Measurements from ENCODE around the gene NUMB.
"Not testable (repeated sequence)": the region's sequence is repeated elsewhere in the genome, so short reads cannot be mapped to it uniquely, and the experiment has no call there.

The NUMB gene

GRCh38 chr14:73418227-73418626 lies 40.1 kb downstream of the NUMB start:
- Mint-ChIP-seq H3K4me1 (ENCODE audit: low read depth) (peaks cover 7% of the 10 kb centered on the region), H3K36me3 (ENCODE audit: low read depth) (peaks cover 10% of the 10 kb centered on the region), H3K4me3 (no peak overlapping the region), H3K27me3 (ENCODE audit: low read depth) (no peaks in the 10 kb centered on the region), H3K9me3 (no peaks in the 10 kb centered on the region), H3K27ac (no peak overlapping the region)

- peaks cover 14% of the 10 kb centered on the region for H3K36me3 Mint-ChIP-seq (ENCODE audit: low read depth)
- not testable (repeated sequence) for H3K4me1 Mint-ChIP-seq (ENCODE audit: low read depth); H3K9me3 Mint-ChIP-seq; H3K4me3 Mint-ChIP-seq; H3K27ac Mint-ChIP-seq; H3K27me3 Mint-ChIP-seq (ENCODE audit: low read depth)
Measured at GRCh38 chr14:73406248-73406647, 52.1 kb downstream of the NUMB start.

GRCh38 chr14:73403181-73403752 lies 55.1 kb downstream of the NUMB start:
- Mint-ChIP-seq H3K4me1 (ENCODE audit: low read depth) (no peaks in the 10 kb centered on the region), H3K9me3 (no peaks in the 10 kb centered on the region), H3K27me3 (ENCODE audit: low read depth) (no peaks in the 10 kb centered on the region), H3K4me3 (no peak overlapping the region), H3K27ac (no peak overlapping the region), H3K36me3 (ENCODE audit: low read depth) (peaks cover 6% of the 10 kb centered on the region)

- H3K27ac Mint-ChIP-seq: no peak overlapping the region
- H3K4me1 Mint-ChIP-seq (ENCODE audit: low read depth): no peaks in the 10 kb centered on the region
- no peaks in the 10 kb centered on the region for H3K9me3 Mint-ChIP-seq
- no peaks in the 10 kb centered on the region for H3K27me3 Mint-ChIP-seq (ENCODE audit: low read depth)
- H3K4me3 Mint-ChIP-seq: no peak overlapping the region
- H3K36me3 Mint-ChIP-seq (ENCODE audit: low read depth): peaks cover 7% of the 10 kb centered on the region
Measured at GRCh38 chr14:73402579-73402978, 55.8 kb downstream of the NUMB start.

- no peak overlapping the region for H3K4me3 Mint-ChIP-seq
- peaks cover 7% of the 10 kb centered on the region for H3K4me1 Mint-ChIP-seq (ENCODE audit: low read depth)
- no peaks in the 10 kb centered on the region for H3K27me3 Mint-ChIP-seq (ENCODE audit: low read depth)
- peaks cover 1% of the 10 kb centered on the region for H3K36me3 Mint-ChIP-seq (ENCODE audit: low read depth)
- H3K27ac Mint-ChIP-seq: no peak overlapping the region
- H3K9me3 Mint-ChIP-seq: no peaks in the 10 kb centered on the region
Measured at GRCh38 chr14:73397810-73398209, 60.5 kb downstream of the NUMB start.

- Mint-ChIP-seq H3K27ac (no peak overlapping the region), H3K4me3 (no peak overlapping the region)
Measured at GRCh38 chr14:73394317-73394716, 64.0 kb downstream of the NUMB start.

GRCh38 chr14:73393375-73393774 lies 65.0 kb downstream of the NUMB start:
- peaks cover 13% of the 10 kb centered on the region for H3K4me1 Mint-ChIP-seq (ENCODE audit: low read depth)
- no peaks in the 10 kb centered on the region for H3K9me3 Mint-ChIP-seq
- H3K4me3 Mint-ChIP-seq: no peak overlapping the region
- H3K27me3 Mint-ChIP-seq (ENCODE audit: low read depth): no peaks in the 10 kb centered on the region
- H3K36me3 Mint-ChIP-seq (ENCODE audit: low read depth): peaks cover 1% of the 10 kb centered on the region
- no peak overlapping the region for H3K27ac Mint-ChIP-seq

More at GRCh38 chr14:73394317-73394716, 64.0 kb downstream of the NUMB start:
- no peaks in the 10 kb centered on the region for H3K27me3 Mint-ChIP-seq (ENCODE audit: low read depth)
- peaks cover 13% of the 10 kb centered on the region for H3K4me1 Mint-ChIP-seq (ENCODE audit: low read depth)
- no peaks in the 10 kb centered on the region for H3K9me3 Mint-ChIP-seq
- H3K36me3 Mint-ChIP-seq (ENCODE audit: low read depth): peaks cover 1% of the 10 kb centered on the region

GRCh38 chr14:73392329-73393257 lies 65.8 kb downstream of the NUMB start:
- H3K27ac Mint-ChIP-seq: no peak overlapping the region
- H3K4me1 Mint-ChIP-seq (ENCODE audit: low read depth): peaks cover 13% of the 10 kb centered on the region
- no peaks in the 10 kb centered on the region for H3K27me3 Mint-ChIP-seq (ENCODE audit: low read depth)
- no peak overlapping the region for H3K4me3 Mint-ChIP-seq
- no peaks in the 10 kb centered on the region for H3K9me3 Mint-ChIP-seq
- no peaks in the 10 kb centered on the region for H3K36me3 Mint-ChIP-seq (ENCODE audit: low read depth)

- H3K4me1 Mint-ChIP-seq (ENCODE audit: low read depth); H3K36me3 Mint-ChIP-seq (ENCODE audit: low read depth); H3K27ac Mint-ChIP-seq; H3K4me3 Mint-ChIP-seq; H3K9me3 Mint-ChIP-seq; H3K27me3 Mint-ChIP-seq (ENCODE audit: low read depth): not testable (repeated sequence)
Measured at GRCh38 chr14:73387860-73388259, 70.5 kb downstream of the NUMB start.

GRCh38 chr14:73386342-73386741 lies 72.0 kb downstream of the NUMB start:
- no peak overlapping the region for H3K27ac Mint-ChIP-seq
- peaks cover 7% of the 10 kb centered on the region for H3K36me3 Mint-ChIP-seq (ENCODE audit: low read depth)
- peaks cover 3% of the 10 kb centered on the region for H3K9me3 Mint-ChIP-seq
- H3K4me1 Mint-ChIP-seq (ENCODE audit: low read depth): no peaks in the 10 kb centered on the region
- no peak overlapping the region for H3K4me3 Mint-ChIP-seq
- H3K27me3 Mint-ChIP-seq (ENCODE audit: low read depth): no peaks in the 10 kb centered on the region

GRCh38 chr14:73385021-73385420 lies 73.3 kb downstream of the NUMB start:
- not testable (repeated sequence) for H3K4me1 Mint-ChIP-seq (ENCODE audit: low read depth); H3K4me3 Mint-ChIP-seq; H3K36me3 Mint-ChIP-seq (ENCODE audit: low read depth); H3K9me3 Mint-ChIP-seq; H3K27ac Mint-ChIP-seq; H3K27me3 Mint-ChIP-seq (ENCODE audit: low read depth)

GRCh38 chr14:73383356-73383755 lies 75.0 kb downstream of the NUMB start:
- Mint-ChIP-seq H3K9me3 (peaks cover 3% of the 10 kb centered on the region), H3K27me3 (ENCODE audit: low read depth) (no peaks in the 10 kb centered on the region), H3K4me3 (no peak overlapping the region), H3K4me1 (ENCODE audit: low read depth) (peaks cover 2% of the 10 kb centered on the region), H3K27ac (no peak overlapping the region), H3K36me3 (ENCODE audit: low read depth) (peaks cover 7% of the 10 kb centered on the region)

GRCh38 chr14:73381380-73382013 lies 76.8 kb downstream of the NUMB start:
- Mint-ChIP-seq H3K4me3 (no peak overlapping the region), H3K27ac (no peak overlapping the region), H3K9me3 (peaks cover 3% of the 10 kb centered on the region), H3K4me1 (ENCODE audit: low read depth) (peaks cover 2% of the 10 kb centered on the region), H3K27me3 (ENCODE audit: low read depth) (no peaks in the 10 kb centered on the region), H3K36me3 (ENCODE audit: low read depth) (peaks cover 7% of the 10 kb centered on the region)

GRCh38 chr14:73376585-73376984 lies 81.8 kb downstream of the NUMB start:
- H3K4me3 Mint-ChIP-seq: no peak overlapping the region
- H3K36me3 Mint-ChIP-seq (ENCODE audit: low read depth): no peaks in the 10 kb centered on the region
- H3K27me3 Mint-ChIP-seq (ENCODE audit: low read depth): no peaks in the 10 kb centered on the region
- H3K4me1 Mint-ChIP-seq (ENCODE audit: low read depth): peaks cover 2% of the 10 kb centered on the region
- no peak overlapping the region for H3K27ac Mint-ChIP-seq
- H3K9me3 Mint-ChIP-seq: no peaks in the 10 kb centered on the region

- Mint-ChIP-seq H3K36me3 (ENCODE audit: low read depth) (no peaks in the 10 kb centered on the region), H3K27ac (no peak overlapping the region), H3K4me3 (no peak overlapping the region), H3K27me3 (ENCODE audit: low read depth) (no peaks in the 10 kb centered on the region), H3K4me1 (ENCODE audit: low read depth) (peaks cover 2% of the 10 kb centered on the region), H3K9me3 (no peaks in the 10 kb centered on the region)
Measured at GRCh38 chr14:73375861-73376260, 82.5 kb downstream of the NUMB start.

All from T-helper 1 cell treated with Interleukin-12 subunit alpha and Interleukin-12 subunit beta and Interleukin-4 antibody, amounts not matched to agents 30 μg/mL and 1 μg/mL, for 36 hours (primary cell).